ENCODE measurements around the gene MRPL37.

- TF ChIP-seq, protein P1, sequence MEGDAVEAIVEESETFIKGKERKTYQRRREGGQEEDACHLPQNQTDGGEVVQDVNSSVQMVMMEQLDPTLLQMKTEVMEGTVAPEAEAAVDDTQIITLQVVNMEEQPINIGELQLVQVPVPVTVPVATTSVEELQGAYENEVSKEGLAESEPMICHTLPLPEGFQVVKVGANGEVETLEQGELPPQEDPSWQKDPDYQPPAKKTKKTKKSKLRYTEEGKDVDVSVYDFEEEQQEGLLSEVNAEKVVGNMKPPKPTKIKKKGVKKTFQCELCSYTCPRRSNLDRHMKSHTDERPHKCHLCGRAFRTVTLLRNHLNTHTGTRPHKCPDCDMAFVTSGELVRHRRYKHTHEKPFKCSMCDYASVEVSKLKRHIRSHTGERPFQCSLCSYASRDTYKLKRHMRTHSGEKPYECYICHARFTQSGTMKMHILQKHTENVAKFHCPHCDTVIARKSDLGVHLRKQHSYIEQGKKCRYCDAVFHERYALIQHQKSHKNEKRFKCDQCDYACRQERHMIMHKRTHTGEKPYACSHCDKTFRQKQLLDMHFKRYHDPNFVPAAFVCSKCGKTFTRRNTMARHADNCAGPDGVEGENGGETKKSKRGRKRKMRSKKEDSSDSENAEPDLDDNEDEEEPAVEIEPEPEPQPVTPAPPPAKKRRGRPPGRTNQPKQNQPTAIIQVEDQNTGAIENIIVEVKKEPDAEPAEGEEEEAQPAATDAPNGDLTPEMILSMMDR (IDR thresholded peaks at IDR 0.05; ENCODE audit: insufficient read depth, low read depth, low read length): no peak
- no peak for TF ChIP-seq EZH2 (IDR thresholded peaks at IDR 0.05; ENCODE audit: insufficient read depth, low read length)
These were observed 46.2 kb upstream of the MRPL37 start for GRCh38 chr1:54153535-54154439.

Measured in astrocyte (in vitro differentiated cells and primary cell).